Right cardiac atrium (tissue), 5 donors: ENCODE data around the gene CDC42EP1. TPM values are rescaled to one million over a fixed set of nuclear protein-coding genes. Genes with fewer than 3 reads are reported as not detected.
"Not testable (repeated sequence)": the region's sequence is repeated elsewhere in the genome, so short reads cannot be mapped to it uniquely, and the experiment has no call there.

ENCODE experiments used
- ATAC-seq, 2 donors: fragments of 200-7000 bp; cut with Tn5 transposase; one replicate each; pipeline versions ENCODE4 v1.8.0 to v1.9.1; 2020; ENCODE audit warnings: moderate library complexity in 2 of 2, mild to moderate bottlenecking in 1 of 2
- DNase-seq, 3 donors: peaks; one replicate each; pipeline ENCODE4 v3.0.0-alpha.2; 2020
- H3K27ac ChIP-seq: one replicate; pipeline ENCODE4 v1.5.1; 2013; ENCODE audit warnings: mild to moderate bottlenecking, low read length, control low read depth, moderate library complexity
- H3K27me3 ChIP-seq: one replicate; pipeline ENCODE4 v1.6.1; 2013; ENCODE audit not compliant: control insufficient read depth, insufficient read depth
- H3K4me1 ChIP-seq: one replicate; pipeline ENCODE4 v1.6.1; 2013; ENCODE audit warnings: low read length; ENCODE audit not compliant: control insufficient read depth, insufficient read depth
- H3K4me3 ChIP-seq: one replicate; pipeline ENCODE4 v1.5.1; 2013; ENCODE audit warnings: low read length, control low read depth
- H3K9me3 ChIP-seq: one replicate; pipeline ENCODE4 v1.6.1; 2013; ENCODE audit warnings: low read length; ENCODE audit not compliant: control insufficient read depth
- WGBS: extraction: QIAGEN DNeasy Blood & Tissue Kit; methylation state at CpG from one replicate; pipeline ENCODE4 v1.1.7; 2013; 5-methylcytosine and 5-hydroxymethylcytosine counted together
- intact Hi-C, 4 donors: fragments of 100-400 bp; cut with DNase I; formaldehyde crosslinking; loops; one replicate each; pipeline versions ENCODE4 v1.11.0 to v1.14.0; 2022 to 2023
- polyA plus RNA-seq: library from polyadenylated mRNA; stranded (reverse); fragments of 200-250 nt; gene quantifications from one replicate; pipeline ENCODE4 v1.2.3, GENCODE V29; 2013
- total RNA-seq, 4 donors: library from RNA; stranded (reverse); fragmentation: NEBNext Ultra II Directional; extraction: Animal tissue kit (Norgen Biotek cat#: 25700); gene quantifications; one replicate each; pipeline ENCODE4 v1.2.1, GENCODE V29; 2021
- donor health status: healthy with polysubstance abuse.
- donor health status: DM: no; HTN: yes; CAD: no.
- donor health status: DM: no; HTN: no; CAD: no.
- donor health status: DM: no; HTN: yes; CAD: no; lungs with severe emphysema.
- donor health status: DM: yes; HTN: yes; CAD: no.

CDC42EP1 gene
- total and polyA plus RNA-seq, 5 donors: 19.7 to 31.3 (median 20.7) TPM

- no peak for ATAC-seq
- Histone ChIP-seq H3K27me3 (no peaks in the 10 kb centered on the region), H3K4me1 (no peaks in the 10 kb centered on the region), H3K27ac (no peak overlapping the region), H3K4me3 (no peak overlapping the region), H3K9me3 (no peaks in the 10 kb centered on the region)
- intact Hi-C loops: no loop called here
- DNase-seq: no peak
- WGBS: 81% methylated on average over 3 of the region's 3 CpGs
Measured at GRCh38 chr22:37534445-37534844, 25.8 kb upstream of the CDC42EP1 start.

GRCh38 chr22:37535159-37535558 is 25.1 kb upstream of the CDC42EP1 start:
- Histone ChIP-seq H3K9me3 (no peaks in the 10 kb centered on the region), H3K4me3 (no peak overlapping the region), H3K27ac (no peak overlapping the region), H3K4me1 (no peaks in the 10 kb centered on the region), H3K27me3 (no peaks in the 10 kb centered on the region)
- intact Hi-C loops: loop anchor here in 1 of 4 donors (5.0 kb wide), 1 partner anchor 57 kb away; no protein-coding TSS in a partner anchor
- ATAC-seq (no peak), DNase-seq (no peak)
- 94% methylated on average over 6 of the region's 6 CpGs for WGBS

GRCh38 chr22:37538590-37539357 is 21.5 kb upstream of the CDC42EP1 start:
- 24% methylated on average over 20 of the region's 20 CpGs for WGBS
- no peak overlapping the region for H3K4me3 ChIP-seq
- no peaks in the 10 kb centered on the region for H3K4me1 ChIP-seq
- no peaks in the 10 kb centered on the region for H3K9me3 ChIP-seq
- H3K27me3 ChIP-seq: no peaks in the 10 kb centered on the region
- DNase-seq (peak; percentile 94 to 98 (median 97)), ATAC-seq (peak; percentile 98 to 99)
- H3K27ac ChIP-seq: no peak overlapping the region
- intact Hi-C loops: loop anchor here in 1 of 4 donors (5.0 kb wide), 1 partner anchor 54 kb away; no protein-coding TSS in a partner anchor

GRCh38 chr22:37539790-37540189 is 20.5 kb upstream of the CDC42EP1 start:
- H3K27ac ChIP-seq, ATAC-seq, H3K9me3 ChIP-seq, H3K4me1 ChIP-seq, H3K4me3 ChIP-seq, H3K27me3 ChIP-seq: not testable (repeated sequence)
- DNase-seq: peak in 1 of 3 donors; percentile 19
- WGBS: 94% methylated on average over 6 of the region's 6 CpGs
- intact Hi-C loops: loop anchor here in 2 of 4 donors (5.0 to 10.0 kb wide), 2 partner anchors 53 to 55 kb away; no protein-coding TSS in a partner anchor

- intact Hi-C loops: loop anchor here in 1 of 4 donors (10.0 kb wide), 1 partner anchor 52 kb away; no protein-coding TSS in a partner anchor
Measured at GRCh38 chr22:37542416-37542815, 17.9 kb upstream of the CDC42EP1 start.

GRCh38 chr22:37542959-37543358 is 17.3 kb upstream of the CDC42EP1 start:
- H3K4me1 ChIP-seq: peaks cover 2% of the 10 kb centered on the region
- 94% methylated on average over 7 of the region's 7 CpGs for WGBS
- no peaks in the 10 kb centered on the region for H3K27me3 ChIP-seq
- H3K9me3 ChIP-seq: no peaks in the 10 kb centered on the region
- peak in 1 of 3 donors; percentile 12 for DNase-seq
- H3K27ac ChIP-seq: no peak overlapping the region
- intact Hi-C loops: loop anchor here in 1 of 4 donors (10.0 kb wide), 1 partner anchor 52 kb away; no protein-coding TSS in a partner anchor
- no peak overlapping the region for H3K4me3 ChIP-seq
- ATAC-seq: no peak

More at GRCh38 chr22:37542416-37542815, 17.9 kb upstream of the CDC42EP1 start:
- not testable (repeated sequence) for H3K9me3 ChIP-seq, H3K4me3 ChIP-seq, H3K4me1 ChIP-seq, ATAC-seq, H3K27ac ChIP-seq, H3K27me3 ChIP-seq
- DNase-seq: peak in 1 of 3 donors; percentile 24
- 95% methylated on average over 4 of the region's 4 CpGs for WGBS

GRCh38 chr22:37544955-37545702 is 15.2 kb upstream of the CDC42EP1 start:
- intact Hi-C loops: loop anchor here in 2 of 4 donors (2.0 to 10.0 kb wide), 2 partner anchors 22 to 50 kb away; no protein-coding TSS in a partner anchor
- DNase-seq (peak; percentile 70 to 90 (median 86)), ATAC-seq (peak; percentile 37 to 58)
- 48% methylated on average over 11 of the region's 11 CpGs for WGBS
- H3K27me3 ChIP-seq: no peaks in the 10 kb centered on the region
- no peaks in the 10 kb centered on the region for H3K9me3 ChIP-seq
- H3K4me3 ChIP-seq: no peak overlapping the region
- peaks cover 7% of the 10 kb centered on the region for H3K4me1 ChIP-seq
- peak overlapping the region; percentile 66 for H3K27ac ChIP-seq

- H3K27ac ChIP-seq: peak overlapping the region; percentile 91
- ATAC-seq (peak; percentile 93 to 94), DNase-seq (peak; percentile 97 to 98 (median 98))
- no peak overlapping the region for H3K4me3 ChIP-seq
- H3K27me3 ChIP-seq: no peaks in the 10 kb centered on the region
- intact Hi-C loops: loop anchor here in 2 of 4 donors (2.0 to 10.0 kb wide), 2 partner anchors 21 to 49 kb away; no protein-coding TSS in a partner anchor
- peaks cover 7% of the 10 kb centered on the region for H3K4me1 ChIP-seq
- WGBS: 7% methylated on average over 28 of the region's 28 CpGs
- H3K9me3 ChIP-seq: no peaks in the 10 kb centered on the region
Measured at GRCh38 chr22:37545703-37546436, 14.4 kb upstream of the CDC42EP1 start.

- Histone ChIP-seq H3K27ac (peak overlapping the region; percentile 91), H3K4me3 (no peak overlapping the region), H3K9me3 (no peaks in the 10 kb centered on the region), H3K4me1 (peaks cover 7% of the 10 kb centered on the region), H3K27me3 (no peaks in the 10 kb centered on the region)
- DNase-seq (peak; percentile 73 to 91 (median 90)), ATAC-seq (peak; percentile 66 to 73)
- intact Hi-C loops: loop anchor here in 1 of 4 donors (10.0 kb wide), 1 partner anchor 48 kb away; no protein-coding TSS in a partner anchor
- WGBS: 30% methylated on average over 21 of the region's 21 CpGs
Measured at GRCh38 chr22:37546437-37547250, 13.6 kb upstream of the CDC42EP1 start.
